Measurements from ENCODE around the gene CHDH.

CHDH gene

GRCh38 chr3:53826048-53826447 is 20.2 kb downstream of the CHDH start:
- in situ Hi-C loops (cut with HindIII; ENCODE audit: low sequenced_read_pairs): no loop called here

- in situ Hi-C loops (cut with HindIII; ENCODE audit: low sequenced_read_pairs): no loop called here
These were observed 21.4 kb downstream of the CHDH start for GRCh38 chr3:53824795-53825194.

DNA sequence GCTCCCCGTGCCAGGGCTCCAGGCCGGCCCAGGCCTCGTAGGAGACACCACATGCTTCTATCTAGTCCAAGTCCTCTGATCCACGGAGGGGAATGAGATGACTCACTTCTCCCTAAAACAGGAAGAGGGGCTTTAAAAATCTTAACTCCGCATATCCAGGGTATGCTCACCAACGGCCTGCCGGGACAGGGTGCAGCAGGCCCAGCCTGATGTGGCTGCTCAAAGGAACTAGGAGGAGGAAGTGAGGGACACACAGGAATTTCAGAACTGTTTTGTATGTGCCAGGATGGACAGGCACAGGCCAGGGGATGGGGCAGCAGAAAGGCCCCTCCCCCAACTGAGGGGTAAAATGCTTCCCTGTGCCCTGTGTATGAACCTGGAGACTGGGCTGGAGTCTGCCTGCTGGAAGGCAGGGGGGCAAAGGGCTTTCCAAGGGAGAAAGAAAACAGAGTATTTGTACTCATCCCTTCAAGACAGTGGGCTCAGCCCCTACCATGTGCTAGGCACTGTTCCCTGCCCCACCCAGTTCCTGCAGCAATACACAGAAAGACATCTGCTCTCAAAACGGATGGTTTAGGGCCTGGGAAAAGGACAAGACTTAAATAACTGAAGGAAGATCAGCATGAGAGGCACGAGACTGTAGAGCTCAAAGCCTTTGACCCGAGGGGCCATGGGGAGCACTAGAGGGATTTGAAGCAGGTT is 22.1 kb downstream of the CHDH start:
- in situ Hi-C loops (cut with HindIII; ENCODE audit: low sequenced_read_pairs): no loop called here

- in situ Hi-C loops (cut with HindIII; ENCODE audit: low sequenced_read_pairs): no loop called here
These were observed 22.9 kb downstream of the CHDH start for GRCh38 chr3:53823026-53823955.

DNA sequence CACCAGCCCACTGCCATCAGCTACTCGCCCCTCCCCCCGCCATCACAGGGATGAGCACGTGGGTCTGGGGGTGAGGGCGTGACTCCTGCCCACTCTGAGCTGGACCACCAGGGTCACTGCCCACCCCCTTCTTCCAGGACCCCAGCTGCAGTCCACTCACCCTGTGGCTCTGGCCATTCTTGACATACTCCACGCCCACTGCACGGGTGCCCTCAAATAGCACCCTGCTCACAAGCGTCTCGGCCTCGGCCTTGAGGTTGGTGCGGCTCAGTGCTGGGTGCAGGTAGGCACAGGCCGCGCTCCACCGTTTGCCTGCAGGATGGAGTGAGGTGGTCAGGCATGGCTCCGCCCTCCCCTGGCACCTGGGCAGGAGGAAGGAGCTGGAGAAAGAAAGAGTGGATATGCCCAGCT is 23.9 kb downstream of the CHDH start:
- in situ Hi-C loops (cut with HindIII; ENCODE audit: low sequenced_read_pairs): no loop called here

DNA sequence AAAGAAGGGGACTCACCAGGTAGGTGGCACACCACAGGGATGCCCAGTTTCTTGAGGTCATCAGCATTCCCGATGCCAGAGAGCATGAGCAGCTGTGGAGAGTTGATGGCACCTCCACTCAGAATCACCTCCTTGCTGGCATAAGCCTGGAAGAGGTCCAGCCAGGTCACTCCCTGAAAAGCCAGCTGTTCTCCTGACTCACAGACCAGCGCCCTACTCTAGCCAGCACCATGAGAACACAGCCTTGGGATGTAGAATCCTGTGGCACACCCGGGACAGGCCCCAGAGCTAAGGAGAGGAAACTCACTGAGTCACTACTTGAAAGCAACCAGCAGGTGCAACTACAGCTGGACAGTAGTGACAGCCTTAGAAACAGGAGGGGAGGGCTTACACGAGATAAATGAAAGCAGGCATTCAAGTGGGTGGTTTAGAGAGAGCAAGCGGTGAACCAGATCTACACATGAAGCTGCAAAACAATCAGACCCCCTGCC is 24.5 kb downstream of the CHDH start:
- in situ Hi-C loops (cut with HindIII; ENCODE audit: low sequenced_read_pairs): no loop called here

GRCh38 chr3:53820756-53821580 is 25.3 kb downstream of the CHDH start:
- in situ Hi-C loops (cut with HindIII; ENCODE audit: low sequenced_read_pairs): no loop called here

DNA sequence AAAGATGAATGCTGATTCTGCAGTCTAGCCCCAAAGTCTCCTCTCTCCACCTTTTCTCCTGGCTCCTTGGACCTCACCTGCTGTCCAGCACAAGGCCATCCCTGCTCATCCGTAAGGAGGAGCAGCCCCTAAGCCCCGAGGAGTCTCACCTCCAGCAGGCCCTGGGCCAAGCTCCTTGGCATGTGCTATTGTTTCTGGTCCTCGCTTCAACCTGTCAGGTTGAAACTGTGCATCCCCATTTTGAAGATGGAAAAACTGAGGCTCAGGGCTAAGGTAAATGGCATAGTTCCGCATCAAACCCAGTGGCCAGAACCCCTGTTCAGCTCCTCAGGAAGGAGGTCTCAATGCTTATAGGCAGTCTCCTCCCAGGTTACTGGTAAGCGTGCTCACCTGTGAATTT is 26.1 kb downstream of the CHDH start:
- in situ Hi-C loops (cut with HindIII; ENCODE audit: low sequenced_read_pairs): no loop called here

DNA sequence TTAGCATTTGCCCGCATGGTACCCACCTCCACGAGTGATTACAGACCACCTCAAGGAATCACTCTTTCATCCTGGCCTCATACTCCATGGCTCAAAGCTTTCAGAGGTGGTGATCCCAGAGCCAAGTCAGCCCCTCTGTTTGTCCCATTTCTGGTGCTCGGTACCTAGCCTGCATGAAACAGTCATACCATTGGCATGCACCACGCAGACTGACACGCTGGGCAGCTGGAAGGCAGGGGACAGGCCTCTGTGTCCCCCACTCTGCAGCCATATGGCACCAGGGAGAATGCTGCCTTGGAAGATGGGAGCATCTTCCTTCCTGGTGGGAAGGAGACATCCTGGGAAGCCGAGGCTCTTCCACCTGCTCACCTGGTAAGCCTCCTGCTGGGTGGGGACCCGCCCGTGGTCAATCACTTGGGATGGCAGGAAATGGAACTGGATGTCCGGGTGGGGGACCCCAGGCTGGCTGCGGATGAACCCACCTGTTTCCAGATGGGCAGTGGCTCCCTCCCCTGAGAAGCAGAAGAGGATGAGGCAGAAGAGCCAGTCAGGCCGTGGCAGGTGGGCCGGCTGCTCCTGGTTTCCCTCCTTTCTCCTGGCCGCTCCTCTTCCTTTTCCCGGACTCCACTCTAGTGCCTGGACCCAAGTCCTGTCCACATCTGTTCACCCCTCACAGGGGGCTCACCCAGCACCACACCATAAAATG is 26.9 kb downstream of the CHDH start:
- in situ Hi-C loops (cut with HindIII; ENCODE audit: low sequenced_read_pairs): no loop called here

DNA sequence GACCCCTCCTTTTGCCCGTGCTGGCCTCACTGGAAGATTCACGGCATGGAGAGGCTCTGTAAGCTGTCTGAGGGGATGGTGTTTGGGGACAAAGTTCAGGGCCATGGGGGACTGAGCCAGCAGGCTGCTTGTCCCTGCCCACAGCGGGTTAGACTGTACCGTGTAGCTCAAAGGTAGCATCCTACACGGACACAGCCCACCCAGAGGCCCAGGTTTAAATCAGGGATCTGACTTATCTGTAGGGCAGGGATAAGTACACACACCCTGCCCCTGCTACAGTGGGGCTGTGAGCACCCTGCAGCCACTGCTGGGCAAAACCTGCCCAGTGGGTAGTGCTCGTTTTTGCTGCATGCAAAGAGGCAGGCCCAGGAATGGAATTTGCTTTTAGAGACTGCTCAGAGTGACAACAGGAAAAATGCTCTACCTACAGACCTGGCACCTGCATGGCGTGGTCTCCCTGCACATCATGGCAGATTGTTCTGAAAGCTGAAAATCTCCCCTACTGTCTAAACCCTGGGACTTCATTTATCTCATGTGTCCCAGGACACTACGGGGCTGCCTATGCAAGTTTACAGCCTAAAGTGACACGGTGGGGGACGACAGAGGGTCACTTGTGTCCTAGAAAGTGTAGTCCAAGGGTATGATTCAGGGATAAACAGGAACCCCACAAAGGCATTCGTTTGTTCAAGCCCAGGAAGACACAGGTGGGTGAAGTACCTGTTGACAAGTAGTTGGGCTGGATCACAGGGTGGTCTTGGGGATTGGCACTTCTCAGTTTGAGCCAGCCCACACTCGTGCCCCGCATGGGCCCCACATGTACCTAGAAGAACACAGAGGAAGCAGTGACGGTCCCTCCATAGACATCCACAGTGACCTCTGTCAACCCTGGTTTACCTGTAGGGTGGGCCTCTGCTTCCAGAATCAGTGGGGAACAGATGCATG is 27.7 kb downstream of the CHDH start:
- in situ Hi-C loops (cut with HindIII; ENCODE audit: low sequenced_read_pairs): no loop called here

- in situ Hi-C loops (cut with HindIII; ENCODE audit: low sequenced_read_pairs): no loop called here
These were observed 28.4 kb downstream of the CHDH start for GRCh38 chr3:53817809-53818208.

GRCh38 chr3:53817211-53817610 is 29.0 kb downstream of the CHDH start:
- in situ Hi-C loops (cut with HindIII; ENCODE audit: low sequenced_read_pairs): no loop called here

DNA sequence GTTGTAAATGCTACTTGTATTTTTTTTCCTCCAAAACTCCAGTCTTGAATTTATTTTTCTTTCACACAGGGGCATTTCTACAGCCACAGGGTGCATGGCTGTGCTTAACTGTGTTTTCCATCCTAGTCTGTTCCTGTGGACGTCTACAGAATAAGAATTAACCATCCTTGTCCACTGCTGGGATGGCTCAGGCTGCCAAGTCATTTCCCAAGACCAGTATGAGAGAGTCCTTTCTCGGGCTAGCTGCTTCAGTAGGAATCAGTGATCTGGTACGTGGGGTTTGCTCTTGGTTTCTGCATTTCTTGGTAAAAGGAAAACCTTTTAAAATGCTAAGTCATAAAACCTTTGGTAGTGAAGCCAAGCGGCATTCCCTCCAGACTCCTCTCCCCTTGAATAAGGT is 29.8 kb downstream of the CHDH start:
- in situ Hi-C loops (cut with HindIII; ENCODE audit: low sequenced_read_pairs): no loop called here

DNA sequence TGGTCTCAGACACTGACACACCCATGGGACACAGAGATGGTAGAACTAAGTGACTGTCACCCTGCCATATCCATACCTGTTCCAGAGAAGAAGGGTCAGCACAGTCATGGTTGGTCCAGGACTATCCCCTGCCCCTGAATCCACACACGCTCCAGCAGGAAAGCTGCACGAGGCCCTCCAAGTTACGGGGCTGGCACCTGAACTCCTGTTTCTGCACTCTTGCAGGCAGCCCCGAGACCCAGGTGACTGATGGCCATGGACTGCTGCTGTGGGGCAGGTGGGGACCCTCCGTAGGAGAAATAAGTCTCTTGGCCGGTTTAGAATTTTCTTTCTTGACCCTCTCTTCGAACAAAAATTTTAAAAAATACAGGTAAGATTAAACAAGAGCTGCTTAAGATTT is 30.6 kb downstream of the CHDH start:
- in situ Hi-C loops (cut with HindIII; ENCODE audit: low sequenced_read_pairs): no loop called here

DNA sequence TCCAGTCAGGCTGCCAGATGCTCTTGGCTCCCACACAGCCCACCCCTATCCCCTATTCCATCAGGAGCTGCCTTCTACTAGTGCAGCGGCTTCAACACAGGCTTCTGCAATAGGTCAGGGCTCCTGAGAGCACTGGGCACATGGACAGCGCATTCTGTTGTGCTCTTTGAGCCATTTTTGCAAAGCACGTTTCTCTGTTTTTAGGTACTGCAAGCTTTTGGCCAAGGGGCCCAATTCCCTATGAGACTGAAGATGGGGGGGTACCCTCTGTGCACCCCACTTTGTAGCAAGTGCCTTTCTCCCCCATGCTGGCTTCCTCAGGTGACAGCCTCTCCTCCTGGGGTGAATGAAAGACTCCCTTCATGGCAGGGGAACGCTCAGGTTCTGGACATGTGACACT is 31.2 kb downstream of the CHDH start:
- in situ Hi-C loops (cut with HindIII; ENCODE audit: low sequenced_read_pairs): no loop called here

DNA sequence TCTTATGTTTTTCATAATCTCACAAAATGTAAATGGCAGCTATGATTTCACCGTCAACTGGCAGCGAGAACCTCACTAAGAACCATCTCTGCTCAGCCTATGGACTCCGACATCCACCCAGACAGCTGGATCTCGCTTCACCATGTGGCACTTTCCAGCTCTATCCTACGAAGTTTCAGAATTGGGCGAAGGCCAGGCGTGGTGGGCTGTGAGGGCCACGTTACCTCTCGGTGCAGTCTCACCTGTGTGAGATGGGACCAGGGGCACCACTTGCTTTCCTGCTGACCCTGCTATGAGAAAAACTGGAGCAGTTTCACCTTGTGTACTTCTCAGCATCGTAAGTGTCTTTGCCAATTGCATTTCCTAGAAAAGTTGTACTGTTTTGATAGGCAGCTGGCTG is 32.3 kb downstream of the CHDH start:
- in situ Hi-C loops (cut with HindIII; ENCODE audit: low sequenced_read_pairs): no loop called here

GRCh38 chr3:53813229-53813628 is 33.0 kb downstream of the CHDH start:
- in situ Hi-C loops (cut with HindIII; ENCODE audit: low sequenced_read_pairs): no loop called here

DNA sequence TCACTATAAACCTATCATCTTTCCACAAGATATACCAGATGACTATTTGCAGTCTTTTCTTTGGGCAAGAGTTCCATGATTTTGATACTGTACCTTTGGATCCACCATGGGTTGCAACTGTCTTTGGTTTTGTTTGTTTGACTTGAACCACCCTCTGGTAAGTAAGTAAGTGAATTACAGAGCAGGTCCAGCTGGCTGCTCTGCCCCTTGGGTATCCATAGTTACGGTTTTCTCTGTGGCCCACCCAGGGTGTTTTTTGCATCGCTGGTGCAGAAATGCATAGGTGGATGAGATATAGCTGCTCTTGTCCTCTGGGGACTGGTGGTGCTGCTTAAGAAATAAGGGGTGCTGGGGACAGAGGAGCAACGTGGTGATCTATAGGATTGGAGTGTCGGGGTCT is 33.8 kb downstream of the CHDH start:
- in situ Hi-C loops (cut with HindIII; ENCODE audit: low sequenced_read_pairs): no loop called here

- in situ Hi-C loops (cut with HindIII; ENCODE audit: low sequenced_read_pairs): no loop called here
These were observed 34.9 kb downstream of the CHDH start for GRCh38 chr3:53811143-53811927.
